ENCODE results near the gene MUSTN1. TPM values are rescaled to one million over a fixed set of nuclear protein-coding genes. Genes with fewer than 3 reads are reported as not detected.

The MUSTN1 gene
- total RNA-seq, 6 donors from 2014 or later = 1.2 to 62.9 (median 6.5) TPM

- no peak overlapping the region for H3K27ac ChIP-seq
- H3K36me3 ChIP-seq = no peaks in the 10 kb centered on the region
- H3K9me3 ChIP-seq = no peaks in the 10 kb centered on the region
- no peak for TF ChIP-seq POLR2AphosphoS5 (IDR thresholded peaks at IDR 0.05)
- TF ChIP-seq EP300 (IDR thresholded peaks at IDR 0.05) = no peak
- TF ChIP-seq CTCF (IDR thresholded peaks at IDR 0.05) = no peak
- no peak for TF ChIP-seq POLR2A (IDR thresholded peaks at IDR 0.05)
- H3K4me3 ChIP-seq = no peak overlapping the region
- ATAC-seq (ENCODE audit: low FRiP score in 2 of 2) (peak; percentile 7 to 67), DNase-seq (peak; percentile 32 to 73)
- no peaks in the 10 kb centered on the region for H3K27me3 ChIP-seq
- WGBS, 2 donors = 77 to 86% methylated on average over 13 of the region's 13 CpGs
- peaks cover 0 to 7% (median 0%) of the 10 kb centered on the region in 4 donors for H3K4me1 ChIP-seq
Measured at GRCh38 chr3:52865994-52866393, 31.2 kb upstream of the MUSTN1 start.

- ATAC-seq (ENCODE audit: low FRiP score in 2 of 2) = peak in 1 of 2 donors; percentile 56
Measured at GRCh38 chr3:52860424-52860768, 25.6 kb upstream of the MUSTN1 start.

GRCh38 chr3:52859686-52860423, 25.0 kb upstream of the MUSTN1 start:
- Histone ChIP-seq H3K36me3 (peaks cover 0 to 6% (median 0%) of the 10 kb centered on the region in 4 donors), H3K27ac (no peak overlapping the region), H3K27me3 (no peaks in the 10 kb centered on the region), H3K9me3 (no peaks in the 10 kb centered on the region), H3K4me1 (no peaks in the 10 kb centered on the region), H3K4me3 (no peak overlapping the region)
- WGBS, 2 donors = 93 to 94% methylated on average over 8 of the region's 8 CpGs
- no peak for TF ChIP-seq POLR2AphosphoS5 (IDR thresholded peaks at IDR 0.05)
- no peak for TF ChIP-seq EP300 (IDR thresholded peaks at IDR 0.05)
- no peak for TF ChIP-seq CTCF (IDR thresholded peaks at IDR 0.05)
- no peak for TF ChIP-seq POLR2A (IDR thresholded peaks at IDR 0.05)
- ATAC-seq (ENCODE audit: low FRiP score in 2 of 2) (no peak), DNase-seq (no peak)

More at GRCh38 chr3:52860424-52860768, 25.6 kb upstream of the MUSTN1 start:
- Histone ChIP-seq H3K27me3 (no peaks in the 10 kb centered on the region), H3K27ac (no peak overlapping the region), H3K9me3 (no peaks in the 10 kb centered on the region), H3K36me3 (peaks cover 0 to 6% (median 0%) of the 10 kb centered on the region in 4 donors), H3K4me1 (no peaks in the 10 kb centered on the region), H3K4me3 (no peak overlapping the region)
- TF ChIP-seq POLR2AphosphoS5 (IDR thresholded peaks at IDR 0.05) (no peak), CTCF (IDR thresholded peaks at IDR 0.05) (no peak), POLR2A (IDR thresholded peaks at IDR 0.05) (no peak), EP300 (IDR thresholded peaks at IDR 0.05) (no peak)
- no peak for DNase-seq
- WGBS, 2 donors = 78 to 91% methylated on average over 7 to 8 of the region's 8 CpGs

- DNase-seq = no peak
- peaks cover 0 to 10% (median 3%) of the 10 kb centered on the region in 4 donors for H3K36me3 ChIP-seq
- ATAC-seq (ENCODE audit: low FRiP score in 2 of 2) = no peak
- H3K27me3 ChIP-seq = no peaks in the 10 kb centered on the region
- H3K4me1 ChIP-seq = peaks cover 0 to under 1% (median 0%) of the 10 kb centered on the region in 4 donors
- 74 to 97% methylated on average over 5 of the region's 5 CpGs for WGBS, 2 donors
- H3K4me3 ChIP-seq = no peak overlapping the region
- H3K9me3 ChIP-seq = no peaks in the 10 kb centered on the region
- no peak overlapping the region for H3K27ac ChIP-seq
- TF ChIP-seq CTCF (IDR thresholded peaks at IDR 0.05) = no peak
- no peak for TF ChIP-seq EP300 (IDR thresholded peaks at IDR 0.05)
- TF ChIP-seq POLR2A (IDR thresholded peaks at IDR 0.05) = no peak
- TF ChIP-seq POLR2AphosphoS5 (IDR thresholded peaks at IDR 0.05) = no peak
Measured at GRCh38 chr3:52857864-52858263, 23.0 kb upstream of the MUSTN1 start.

- H3K9me3 ChIP-seq = no peaks in the 10 kb centered on the region
- no peak overlapping the region for H3K4me3 ChIP-seq
- DNase-seq (no peak), ATAC-seq (ENCODE audit: low FRiP score in 2 of 2) (no peak)
- H3K27me3 ChIP-seq = no peaks in the 10 kb centered on the region
- TF ChIP-seq CTCF (IDR thresholded peaks at IDR 0.05) = no peak
- TF ChIP-seq EP300 (IDR thresholded peaks at IDR 0.05) = no peak
- TF ChIP-seq POLR2AphosphoS5 (IDR thresholded peaks at IDR 0.05) = no peak
- no peak for TF ChIP-seq POLR2A (IDR thresholded peaks at IDR 0.05)
- no peak overlapping the region for H3K27ac ChIP-seq
- WGBS, 2 donors = 68 to 81% methylated on average over 3 of the region's 3 CpGs
- H3K36me3 ChIP-seq = peaks cover 0 to 14% (median 6%) of the 10 kb centered on the region in 4 donors
- peaks cover 0 to 8% (median 2%) of the 10 kb centered on the region in 4 donors for H3K4me1 ChIP-seq
Measured at GRCh38 chr3:52857133-52857532, 22.3 kb upstream of the MUSTN1 start.
